ENCODE data around the gene EEF1AKMT3.

EEF1AKMT3 gene

GRCh38 chr12:57726151-57726883, 46.1 kb upstream of the EEF1AKMT3 start:
- Histone ChIP-seq H3K9me3 (ENCODE audit: insufficient read depth, low read depth, low read length) (no peaks in the 10 kb centered on the region), H3K9me2 (replicated peaks; ENCODE audit: low read depth, low read length) (no peaks in the 10 kb centered on the region), H4K20me1 (ENCODE audit: insufficient read depth, low read length, poor library complexity, severe bottlenecking) (no peaks in the 10 kb centered on the region), H3F3A (ENCODE audit: low read depth) (no peaks in the 10 kb centered on the region), H3K9ac (ENCODE audit: low read depth, low read length, poor library complexity, severe bottlenecking) (no peak overlapping the region), H3K4me2 (ENCODE audit: low read depth, low read length, poor library complexity, severe bottlenecking) (no peak overlapping the region), H3K4me3 (ENCODE audit: low read length, poor library complexity, severe bottlenecking) (no peak overlapping the region), H3K27me3 (ENCODE audit: insufficient read depth, low read length, poor library complexity, severe bottlenecking) (no peaks in the 10 kb centered on the region), H2AFZ (ENCODE audit: low read length) (no peak overlapping the region), H3K4me1 (ENCODE audit: insufficient read depth, low read length, poor library complexity, severe bottlenecking) (no peaks in the 10 kb centered on the region), H3K36me3 (ENCODE audit: insufficient read depth, low read length) (peaks cover 42% of the 10 kb centered on the region; the same call in 1 of the 2 replicates), H3K79me2 (ENCODE audit: insufficient read depth, low read length) (no peaks in the 10 kb centered on the region)
- TF ChIP-seq CTCF (conservative IDR thresholded peaks at IDR 0.05; ENCODE audit: low read length) = peak; percentile 53
- TF ChIP-seq EZH2phosphoT487 (IDR thresholded peaks at IDR 0.05; ENCODE audit: borderline replicate concordance) = no peak

- no peak overlapping the region for H3K9ac ChIP-seq (ENCODE audit: low read depth, low read length, poor library complexity, severe bottlenecking)
Measured at GRCh38 chr12:57726884-57727757, 45.3 kb upstream of the EEF1AKMT3 start.

More at GRCh38 chr12:57726884-57727757, 45.3 kb upstream of the EEF1AKMT3 start:
- Histone ChIP-seq H3K36me3 (ENCODE audit: insufficient read depth, low read length) (peaks cover 50% of the 10 kb centered on the region; the same call in 1 of the 2 replicates), H3K4me1 (ENCODE audit: insufficient read depth, low read length, poor library complexity, severe bottlenecking) (no peaks in the 10 kb centered on the region), H2AFZ (ENCODE audit: low read length) (no peak overlapping the region), H3K27me3 (ENCODE audit: insufficient read depth, low read length, poor library complexity, severe bottlenecking) (no peaks in the 10 kb centered on the region), H3K9me2 (replicated peaks; ENCODE audit: low read depth, low read length) (no peaks in the 10 kb centered on the region), H4K20me1 (ENCODE audit: insufficient read depth, low read length, poor library complexity, severe bottlenecking) (no peaks in the 10 kb centered on the region), H3F3A (ENCODE audit: low read depth) (no peaks in the 10 kb centered on the region), H3K9me3 (ENCODE audit: insufficient read depth, low read depth, low read length) (no peaks in the 10 kb centered on the region), H3K79me2 (ENCODE audit: insufficient read depth, low read length) (no peaks in the 10 kb centered on the region), H3K4me2 (ENCODE audit: low read depth, low read length, poor library complexity, severe bottlenecking) (no peak overlapping the region), H3K4me3 (ENCODE audit: low read length, poor library complexity, severe bottlenecking) (no peak overlapping the region)
- TF ChIP-seq EZH2phosphoT487 (IDR thresholded peaks at IDR 0.05; ENCODE audit: borderline replicate concordance) = no peak
- no peak for TF ChIP-seq CTCF (conservative IDR thresholded peaks at IDR 0.05; ENCODE audit: low read length)

Measured in Loucy (cell line).